NK-92 (cell line): Measurements from ENCODE around the gene CD276.
"Not testable (repeated sequence)": the region's sequence is repeated elsewhere in the genome, so short reads cannot be mapped to it uniquely, and the experiment has no call there.

Source experiments
- DNase-seq: peaks from one replicate; lab custom pipeline; 2025; ENCODE audit not compliant: unreplicated experiment; lab: John Stamatoyannopoulos, UW

CD276 gene

GRCh38 chr15:73684581-73685455 is 635 bp downstream of the CD276 start:
- no peak for DNase-seq

GRCh38 chr15:73685981-73686380 is 1.8 kb downstream of the CD276 start:
- no peak for DNase-seq

GRCh38 chr15:73686781-73687256 is 2.6 kb downstream of the CD276 start:
- DNase-seq = no peak

GRCh38 chr15:73687351-73687750 is 3.2 kb downstream of the CD276 start:
- DNase-seq = no peak

GRCh38 chr15:73688455-73688854 is 4.3 kb downstream of the CD276 start:
- DNase-seq = no peak

- DNase-seq = no peak
Observed at GRCh38 chr15:73691396-73691795, 7.2 kb downstream of the CD276 start.

GRCh38 chr15:73694419-73694818 is 10.2 kb downstream of the CD276 start:
- no peak for DNase-seq

GRCh38 chr15:73695773-73696640 is 11.8 kb downstream of the CD276 start:
- DNase-seq = no peak

GRCh38 chr15:73696641-73697001 is 12.4 kb downstream of the CD276 start:
- no peak for DNase-seq

GRCh38 chr15:73697033-73697467 is 12.9 kb downstream of the CD276 start:
- no peak for DNase-seq

GRCh38 chr15:73699249-73700040 is 15.3 kb downstream of the CD276 start:
- no peak for DNase-seq

GRCh38 chr15:73700041-73700842 is 16.1 kb downstream of the CD276 start:
- DNase-seq = no peak

- not testable (repeated sequence) for DNase-seq
Observed at GRCh38 chr15:73702311-73703239, 18.4 kb downstream of the CD276 start.

GRCh38 chr15:73703601-73704000 is 19.4 kb downstream of the CD276 start:
- DNase-seq = not testable (repeated sequence)

- DNase-seq = not testable (repeated sequence)
Observed at GRCh38 chr15:73704142-73704868, 20.1 kb downstream of the CD276 start.

GRCh38 chr15:73704869-73705645 is 20.9 kb downstream of the CD276 start:
- DNase-seq = no peak

- no peak for DNase-seq
Observed at GRCh38 chr15:73708691-73709090, 24.5 kb downstream of the CD276 start.

GRCh38 chr15:73709241-73709640 is 25.1 kb downstream of the CD276 start:
- no peak for DNase-seq
